ENCODE measurements around the gene LMO1.

Gene LMO1

GRCh38 chr11:8242499-8243280 is 21.0 kb downstream of the LMO1 start:
- no peak for DNase-seq (ENCODE audit: low read depth in 2 of 2)

- DNase-seq (ENCODE audit: low read depth in 2 of 2) = no peak
Observed at GRCh38 chr11:8242118-8242475, 21.6 kb downstream of the LMO1 start.

- no peak for DNase-seq (ENCODE audit: low read depth in 2 of 2)
Observed at GRCh38 chr11:8241373-8242117, 22.1 kb downstream of the LMO1 start.

GRCh38 chr11:8239536-8240228 is 24.0 kb downstream of the LMO1 start:
- no peak for DNase-seq (ENCODE audit: low read depth in 2 of 2)

DNA sequence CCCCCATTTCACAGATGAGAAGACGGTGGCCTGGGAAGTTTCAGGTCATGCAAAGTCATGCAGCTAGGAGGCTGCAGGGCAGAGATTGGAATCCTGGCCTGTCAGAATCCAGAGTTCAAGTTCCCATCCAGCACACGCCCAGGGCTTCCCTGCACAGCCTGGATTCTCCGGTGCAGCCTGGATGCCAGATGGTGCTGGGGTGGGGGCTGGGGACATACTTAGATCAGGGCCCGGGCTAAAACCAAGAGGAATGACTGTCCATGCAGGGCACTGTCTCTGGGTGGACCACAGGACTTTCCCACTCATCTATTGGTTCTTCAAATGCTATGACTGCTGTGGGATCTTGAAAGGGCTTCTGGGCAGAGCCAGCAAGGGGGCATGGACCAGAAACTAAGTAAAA is 24.6 kb downstream of the LMO1 start:
- DNase-seq (ENCODE audit: low read depth in 2 of 2) = no peak

- no peak for DNase-seq (ENCODE audit: low read depth in 2 of 2)
Observed at GRCh38 chr11:8237453-8237852, 26.2 kb downstream of the LMO1 start.

DNA sequence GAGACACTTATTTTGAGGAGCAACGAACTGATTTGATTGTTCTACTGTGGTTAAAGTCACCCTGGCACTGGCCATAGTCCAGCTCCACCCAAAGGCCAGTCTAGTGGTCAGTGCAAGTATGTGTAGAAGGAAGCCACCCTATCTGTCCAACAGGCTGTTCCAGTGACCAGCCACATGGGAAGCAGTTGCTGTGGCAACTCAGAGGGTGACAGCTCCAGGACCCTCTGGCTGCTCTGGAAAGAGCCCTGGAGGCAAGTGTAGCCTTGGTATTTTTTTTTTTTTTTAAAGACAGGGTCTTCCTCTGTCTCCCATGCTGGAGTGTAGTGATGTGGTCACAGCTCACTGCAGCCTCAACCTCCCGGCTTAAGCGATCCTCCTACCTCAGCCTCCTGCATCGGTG is 27.8 kb downstream of the LMO1 start:
- DNase-seq (ENCODE audit: low read depth in 2 of 2) = no peak

DNA sequence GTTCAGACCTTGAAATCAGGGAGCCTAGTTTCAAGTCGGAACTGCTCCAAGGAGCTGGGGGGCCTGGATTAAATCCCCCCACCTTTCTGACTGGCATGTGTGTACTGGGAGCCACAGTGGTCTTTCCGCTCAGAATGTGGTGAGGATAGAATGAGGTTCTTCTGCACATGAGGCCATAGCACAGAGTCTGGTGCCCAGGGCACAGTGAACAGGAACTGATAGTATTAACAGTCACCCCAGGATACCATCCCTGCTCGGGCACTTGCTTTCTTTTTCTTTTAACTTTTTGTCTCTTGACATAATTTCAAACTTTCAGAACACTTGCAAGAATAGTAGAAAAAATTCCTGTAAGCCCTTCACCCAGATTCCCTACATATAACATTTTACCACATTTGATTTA is 28.8 kb downstream of the LMO1 start:
- no peak for DNase-seq (ENCODE audit: low read depth in 2 of 2)

DNA sequence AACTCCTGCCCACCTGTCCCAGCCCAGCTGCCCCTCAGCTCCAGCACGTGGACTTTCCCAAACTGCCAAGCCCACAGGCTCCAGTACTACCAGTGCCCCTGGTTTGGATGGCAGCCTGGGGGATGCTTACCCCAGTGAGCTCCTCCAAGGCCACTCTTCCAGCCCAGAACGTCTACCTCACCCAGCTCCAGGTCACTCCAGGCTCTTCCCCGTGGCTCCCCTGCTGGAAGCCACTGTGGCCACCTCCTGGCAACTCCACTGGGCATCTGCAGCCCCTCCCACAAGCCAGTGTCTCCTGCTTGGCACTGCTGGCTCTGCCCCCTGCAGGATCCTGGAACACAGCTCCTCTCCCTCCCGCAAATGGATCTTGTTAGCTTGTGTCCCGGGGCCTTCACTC is 29.3 kb downstream of the LMO1 start:
- DNase-seq (ENCODE audit: low read depth in 2 of 2) = no peak

DNA sequence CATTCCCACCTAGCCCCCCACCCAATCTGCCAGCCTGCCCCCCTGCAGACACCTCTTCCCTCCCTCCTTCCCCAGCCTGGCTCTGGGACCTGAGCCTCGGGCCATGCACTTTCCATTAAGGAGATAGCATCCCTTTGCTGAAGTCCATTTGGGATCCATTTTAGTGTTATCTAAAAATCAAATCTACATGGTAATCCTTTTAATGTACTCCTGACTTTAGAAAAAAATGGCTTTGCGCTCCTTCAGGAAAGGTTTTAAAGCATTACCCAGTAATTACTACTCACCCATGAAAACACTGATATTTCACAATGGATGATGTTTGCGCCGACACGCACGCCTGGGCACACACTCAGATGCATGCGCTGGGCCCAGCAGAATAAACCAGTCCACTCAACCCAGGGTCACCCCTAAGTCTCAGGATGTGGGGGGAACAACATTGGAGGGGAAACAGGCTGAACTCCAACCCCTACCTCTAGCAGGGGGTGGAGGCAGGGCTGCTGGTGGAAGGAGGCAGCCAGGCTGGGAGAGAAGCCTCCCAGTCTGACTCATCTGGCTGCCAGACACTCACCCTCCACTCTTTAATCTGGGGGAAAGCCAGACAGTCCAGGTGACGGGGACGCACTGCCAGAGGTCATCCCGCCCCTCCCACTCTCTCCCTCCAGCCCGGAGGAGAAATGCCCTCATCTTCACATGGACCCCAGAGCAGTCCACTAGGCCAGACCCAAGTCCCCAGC is 29.8 kb downstream of the LMO1 start:
- DNase-seq (ENCODE audit: low read depth in 2 of 2) = no peak

GRCh38 chr11:8232849-8233606 is 30.6 kb downstream of the LMO1 start:
- no peak for DNase-seq (ENCODE audit: low read depth in 2 of 2)

GRCh38 chr11:8232414-8232813 is 31.3 kb downstream of the LMO1 start:
- no peak for DNase-seq (ENCODE audit: low read depth in 2 of 2)

DNA sequence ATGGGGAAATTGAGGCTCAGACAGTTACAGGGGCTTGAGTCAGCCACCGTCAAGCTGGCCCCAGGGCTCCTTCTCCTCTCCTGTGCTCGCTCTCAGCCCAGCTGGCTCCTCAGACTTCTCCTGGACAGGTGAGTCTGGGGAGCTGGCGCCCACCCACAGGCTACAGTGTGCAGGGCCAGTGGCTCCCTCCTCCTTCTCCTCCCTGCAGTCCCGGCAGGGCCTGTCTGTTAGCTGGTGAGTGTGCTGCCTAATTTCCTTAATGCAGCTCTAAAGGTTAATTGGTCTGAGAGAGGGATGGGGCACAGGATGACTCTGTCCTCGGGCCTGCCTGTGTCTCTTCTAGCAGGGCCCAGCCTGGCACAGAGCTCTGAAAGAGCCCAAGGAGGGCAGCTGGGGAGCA is 31.7 kb downstream of the LMO1 start:
- DNase-seq (ENCODE audit: low read depth in 2 of 2) = no peak

DNA sequence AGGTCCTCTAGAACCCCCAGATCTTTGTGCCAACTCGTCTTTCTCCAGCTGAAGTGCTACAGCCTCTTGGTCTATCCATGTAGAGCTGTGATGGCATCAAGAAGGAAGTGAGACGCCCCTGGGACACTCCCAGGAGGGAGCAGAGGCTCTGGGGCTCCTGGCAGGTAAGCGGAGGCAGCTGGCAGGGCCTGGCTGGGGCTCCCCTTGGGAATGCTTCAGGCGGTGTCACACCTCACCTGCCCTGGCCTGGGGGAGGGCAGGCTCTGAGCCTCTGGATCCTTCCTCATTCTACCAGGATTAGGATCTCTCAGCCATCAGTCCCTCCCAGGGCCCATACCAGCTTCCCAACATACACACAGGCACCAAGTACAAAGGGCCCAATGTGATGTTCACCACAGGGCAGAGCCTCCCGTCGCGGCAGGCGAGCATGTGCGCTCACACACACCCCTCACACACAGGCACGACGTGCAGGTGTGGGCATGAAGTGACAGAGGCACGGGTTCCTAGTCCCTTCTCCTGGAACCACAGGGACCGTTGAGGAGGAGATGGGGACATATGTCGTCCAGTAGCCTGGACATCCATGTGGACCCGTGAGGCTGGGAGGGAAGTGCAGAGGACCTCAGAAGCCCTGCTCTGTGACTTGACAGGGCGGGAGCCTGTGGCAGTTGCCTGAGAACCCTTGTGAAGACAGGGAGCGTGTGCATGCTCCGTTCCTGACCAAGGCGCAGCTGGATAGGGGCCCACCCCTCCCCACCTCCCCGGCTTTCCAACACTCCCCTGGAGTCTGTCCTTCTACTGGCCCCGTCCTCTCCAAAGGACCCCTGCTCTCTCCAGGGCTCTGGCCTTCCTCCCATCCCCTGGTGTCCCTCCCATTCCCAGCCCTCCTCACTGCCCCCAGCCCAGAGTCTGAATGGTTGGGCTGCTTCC is 32.5 kb downstream of the LMO1 start:
- no peak for DNase-seq (ENCODE audit: low read depth in 2 of 2)

- no peak for DNase-seq (ENCODE audit: low read depth in 2 of 2)
Observed at GRCh38 chr11:8230178-8230859, 33.4 kb downstream of the LMO1 start.

DNA sequence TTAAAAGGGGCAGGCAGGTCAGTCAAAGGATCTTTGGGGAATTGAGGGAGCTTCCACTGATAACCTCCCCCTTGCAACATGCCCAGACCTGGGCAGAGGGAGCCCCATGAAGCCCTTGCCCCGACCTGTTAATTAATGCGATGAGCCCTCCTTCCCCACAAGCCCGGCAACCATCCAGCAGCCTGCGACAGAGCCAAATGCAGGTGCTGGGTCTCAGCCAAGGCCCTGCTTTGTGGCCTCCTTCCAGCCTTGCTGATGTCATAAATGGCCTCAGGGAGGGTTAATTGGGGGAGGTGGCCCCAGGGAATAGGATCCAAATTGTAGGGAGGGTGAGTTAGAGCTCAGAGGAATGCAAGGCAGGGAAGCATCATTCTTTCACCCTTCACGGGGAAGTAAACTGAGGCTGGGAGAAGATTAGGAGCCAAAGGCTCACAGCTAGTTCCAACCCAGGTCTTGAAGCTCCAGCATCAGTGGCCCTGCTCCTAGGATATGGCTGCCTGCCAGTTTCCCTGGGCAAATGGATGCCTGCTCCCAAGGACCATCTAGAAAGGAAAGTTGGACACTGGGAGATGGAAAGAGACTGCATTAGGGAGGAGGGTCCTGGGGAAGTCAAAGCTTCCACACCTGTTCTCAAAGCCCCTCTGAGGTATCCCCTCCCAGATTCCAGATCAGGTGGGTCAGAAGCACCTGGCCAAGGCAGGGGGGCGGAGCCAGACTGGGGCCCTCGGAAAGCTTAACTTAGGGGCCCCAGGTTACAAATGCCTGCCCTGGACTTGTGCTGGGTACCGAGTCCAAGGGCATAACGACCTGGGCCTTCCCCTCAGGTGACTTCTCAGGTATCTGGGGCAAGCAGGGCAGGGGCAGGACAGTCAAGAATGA is 34.1 kb downstream of the LMO1 start:
- DNase-seq (ENCODE audit: low read depth in 2 of 2) = no peak

GRCh38 chr11:8228231-8228630 is 35.4 kb downstream of the LMO1 start:
- DNase-seq (ENCODE audit: low read depth in 2 of 2) = no peak

Measured in stimulated activated CD8-positive, alpha-beta memory T cell treated with anti-CD3 and anti-CD28 coated beads, Interleukin-2, amount 100 ng/mL, for 48 hours (primary cell).